Stimulated activated naive CD4-positive, alpha-beta T cell (primary cell): ENCODE data around the gene GHRL.
A peak's percentile ranks its signal among the peaks of the same experiment; 100 is the strongest.

ENCODE experiments used
- DNase-seq, 6 experiments: peaks; one replicate each; lab custom pipeline; 2025; lab: John Stamatoyannopoulos, UW

GHRL gene

GRCh38 chr3:10244009-10244408 lies 48.7 kb downstream of the GHRL start:
- no peak for DNase-seq

DNA sequence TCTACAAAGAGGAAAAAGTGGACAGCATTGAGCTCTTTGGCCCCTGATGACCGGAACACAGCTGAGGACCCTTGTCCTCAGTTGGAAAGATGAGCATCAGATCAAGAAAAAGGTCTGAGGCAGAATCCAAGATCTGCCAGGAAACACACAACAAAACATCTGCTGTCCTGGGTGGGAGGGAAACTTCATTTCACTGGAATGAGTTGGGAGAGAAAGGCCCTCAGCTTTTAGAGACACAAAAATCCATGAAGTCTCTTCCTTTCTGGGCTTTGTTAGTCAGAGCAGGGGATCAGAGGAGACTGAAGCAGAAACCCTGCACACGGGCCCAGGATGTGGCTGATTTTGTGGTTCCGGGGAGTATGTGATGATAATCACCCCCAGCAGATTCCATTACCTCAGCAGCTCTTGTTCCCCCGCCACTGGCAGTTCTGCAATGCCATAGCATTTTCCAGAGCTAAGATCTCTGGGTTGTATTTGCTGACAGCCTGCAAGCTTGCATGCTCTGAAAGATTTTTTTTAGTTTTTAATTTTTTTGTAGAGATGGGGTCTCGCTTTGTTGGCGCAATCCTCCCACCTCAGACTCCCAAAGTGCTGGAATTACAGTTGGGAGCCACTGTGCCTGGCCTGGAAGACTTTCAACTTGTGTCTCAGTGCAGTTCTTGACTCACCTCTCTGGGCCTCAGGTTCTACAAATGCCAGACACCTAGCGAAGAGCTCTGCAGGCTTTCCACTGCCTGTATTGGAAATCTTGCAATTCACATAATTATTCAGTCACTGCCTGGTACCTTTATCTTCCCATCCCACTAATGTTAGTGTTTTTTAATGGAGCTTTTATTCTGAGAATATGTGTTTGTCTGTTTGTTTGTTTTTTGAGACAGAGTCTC lies 50.3 kb downstream of the GHRL start:
- DNase-seq, result peak; percentile 60 to 86 (median 78)

DNA sequence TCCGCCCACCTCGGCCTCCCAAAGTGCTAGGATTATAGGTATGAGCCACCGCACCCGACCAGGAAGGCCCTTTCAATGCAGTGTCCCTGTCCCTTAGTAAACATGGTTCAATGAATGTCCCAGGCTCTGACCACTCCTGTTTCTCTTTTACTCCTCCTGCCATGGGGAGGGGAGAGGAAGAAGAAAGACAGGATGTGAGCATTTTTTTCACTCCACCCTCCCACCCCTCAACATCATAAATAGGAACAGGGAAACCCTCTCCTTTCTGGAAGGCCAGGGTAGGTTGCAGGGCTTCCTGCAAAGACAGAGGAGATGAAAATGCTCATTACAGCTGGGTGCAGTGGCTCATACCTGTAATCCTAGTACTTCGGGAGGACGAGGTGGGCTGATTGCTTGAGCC lies 51.9 kb downstream of the GHRL start:
- DNase-seq, result no peak

GRCh38 chr3:10238345-10239183 lies 54.2 kb downstream of the GHRL start:
- peak in 2 of 6 experiments; percentile 7 for DNase-seq
